HG03025 (cell line): ENCODE data around the gene AGBL1.

ENCODE experiments used
- ATAC-seq: cut with Tn5 transposase; IDR thresholded peaks from one replicate; pipeline ENCODE4 v1.9.1; 2021; ENCODE audit warnings: mild to moderate bottlenecking, moderate library complexity; ENCODE audit not compliant: unreplicated experiment, low FRiP score

Gene AGBL1

DNA sequence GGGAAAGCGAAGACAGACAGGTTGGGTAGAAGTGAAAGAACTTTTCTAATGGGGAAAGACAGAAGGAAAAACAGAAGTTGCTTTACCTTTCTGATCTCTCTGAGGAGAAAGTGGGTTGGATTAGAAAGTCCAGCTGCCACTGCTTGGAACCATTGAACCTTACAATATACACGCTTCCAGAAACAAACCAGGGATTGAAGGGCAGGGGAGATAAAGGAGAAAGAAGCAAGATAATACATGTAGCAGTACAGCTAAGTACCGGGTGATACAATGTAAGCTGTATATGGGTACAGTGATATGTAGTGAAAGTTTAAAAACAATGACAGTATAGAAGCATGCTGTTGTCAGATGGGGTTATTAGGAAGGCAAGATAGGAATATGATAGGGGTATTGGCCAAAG is 684.4 kb downstream of the AGBL1 start:
- ATAC-seq, result no peak

DNA sequence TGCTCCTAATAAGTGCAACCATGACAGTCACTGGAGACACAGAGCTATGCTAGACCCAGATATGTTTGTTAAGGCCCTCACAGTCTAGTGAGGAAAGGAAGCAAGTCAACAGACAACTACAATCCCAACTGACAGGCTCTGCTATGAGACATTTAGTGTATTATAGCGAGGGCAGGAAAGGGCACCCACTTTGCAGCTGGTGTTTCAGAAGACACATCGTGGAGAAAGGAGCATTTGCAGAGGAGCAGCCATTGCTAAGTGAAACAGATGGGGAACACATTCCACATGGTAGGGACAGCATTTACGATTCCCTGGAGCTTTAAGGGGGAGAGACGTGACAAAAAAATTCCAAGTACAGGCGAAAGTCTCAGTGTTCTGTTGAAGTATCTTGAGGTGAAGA is 685.6 kb downstream of the AGBL1 start:
- no peak for ATAC-seq

GRCh38 chr15:86772369-86773059 is 692.8 kb downstream of the AGBL1 start:
- ATAC-seq, result no peak

DNA sequence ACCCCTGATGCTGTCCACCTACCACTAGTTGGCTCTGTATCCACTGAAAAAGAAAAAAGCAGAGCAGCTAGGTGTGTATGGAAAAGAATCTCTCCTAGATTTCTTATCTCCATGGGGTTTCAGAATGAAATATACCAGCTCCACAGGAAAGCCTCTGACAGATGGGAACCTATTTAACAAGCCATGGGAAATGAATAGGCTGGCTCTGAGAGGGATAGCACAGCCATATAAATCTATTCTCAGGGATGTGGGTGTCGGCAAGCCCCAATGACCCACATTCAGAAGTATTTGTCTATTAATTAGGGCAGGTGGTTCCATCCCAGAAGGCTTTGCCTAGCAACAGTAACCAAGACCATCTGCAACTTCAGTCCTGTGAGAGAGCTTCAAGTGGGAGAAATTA is 694.1 kb downstream of the AGBL1 start:
- ATAC-seq, result no peak

DNA sequence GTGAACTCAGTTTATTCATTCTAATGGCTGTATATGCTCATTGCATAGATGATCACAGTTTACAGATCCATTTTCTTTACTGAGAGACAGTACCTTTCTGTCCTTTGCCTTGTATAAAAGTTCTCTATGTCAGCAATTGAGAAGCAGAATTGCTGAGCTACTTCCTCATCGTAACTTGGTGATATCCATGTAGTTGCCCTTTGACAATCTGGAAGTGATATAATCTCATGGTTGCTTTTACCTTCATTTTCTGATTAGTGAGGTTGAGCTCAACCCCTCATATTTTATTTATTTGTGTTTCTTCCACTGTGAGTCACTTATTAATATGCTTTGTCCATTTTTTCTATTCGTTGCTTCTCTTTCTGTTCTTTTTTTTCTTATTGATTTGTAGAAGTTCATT is 696.5 kb downstream of the AGBL1 start:
- ATAC-seq, result no peak

- ATAC-seq, result no peak
Measured at GRCh38 chr15:86796521-86796920, 716.9 kb downstream of the AGBL1 start.

GRCh38 chr15:86797135-86797534 is 717.5 kb downstream of the AGBL1 start:
- no peak for ATAC-seq

DNA sequence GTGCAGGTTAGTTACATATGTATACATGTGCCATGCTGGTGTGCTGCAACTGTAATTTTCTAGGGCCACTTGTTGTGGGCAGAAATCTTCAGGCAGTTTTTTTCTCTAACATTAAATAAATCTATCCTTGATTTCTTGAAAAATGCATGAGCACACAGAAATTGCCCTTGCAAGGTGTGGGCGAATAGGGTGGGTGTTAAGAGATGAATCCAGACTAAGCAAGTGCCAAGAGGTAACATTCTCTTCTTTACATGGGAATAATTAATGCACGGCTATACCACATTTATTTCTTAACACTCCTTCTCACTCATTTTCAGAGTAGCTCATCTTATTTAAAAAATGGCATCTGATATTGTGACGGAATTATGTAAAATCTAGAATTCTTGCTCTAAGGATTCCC is 719.6 kb downstream of the AGBL1 start:
- no peak for ATAC-seq

DNA sequence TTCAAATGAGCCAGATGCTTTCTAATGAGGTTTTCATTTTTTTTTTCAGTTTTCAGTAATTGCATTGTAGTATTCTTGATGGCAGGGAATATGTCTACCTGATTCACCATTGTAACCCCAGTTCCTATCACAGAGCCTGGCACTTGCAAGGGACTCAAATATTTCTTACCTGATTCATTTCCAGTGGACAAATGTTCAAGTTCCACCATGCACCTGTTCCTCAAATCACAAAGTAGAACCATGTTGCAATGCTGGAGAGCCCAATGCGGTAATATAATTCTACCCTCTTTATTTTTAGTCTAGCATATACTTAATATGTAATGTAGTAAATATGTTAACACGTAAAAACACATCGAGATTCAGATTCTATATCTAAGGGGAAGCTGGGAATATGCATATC is 722.6 kb downstream of the AGBL1 start:
- no peak for ATAC-seq

DNA sequence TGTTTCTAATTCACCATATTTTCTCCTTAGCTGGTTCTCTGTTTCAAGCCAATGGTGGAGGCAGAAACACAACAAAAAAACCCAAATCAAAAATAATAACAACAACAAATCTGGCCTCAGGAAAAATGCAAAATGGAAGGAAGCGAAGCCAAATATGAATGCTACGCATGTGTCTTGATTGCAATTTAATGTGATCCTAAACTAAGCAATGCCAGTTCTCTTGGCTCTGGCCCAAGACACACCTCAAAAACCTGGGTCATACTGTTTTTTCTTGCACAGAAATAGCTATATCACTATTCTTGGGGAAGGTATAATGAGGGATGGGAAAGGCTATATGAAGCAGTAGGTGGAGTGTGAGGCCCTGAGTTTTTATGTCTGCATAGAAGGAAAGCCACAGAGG is 724.7 kb downstream of the AGBL1 start:
- ATAC-seq, result no peak

- no peak for ATAC-seq
Measured at GRCh38 chr15:86810329-86810728, 730.7 kb downstream of the AGBL1 start.

DNA sequence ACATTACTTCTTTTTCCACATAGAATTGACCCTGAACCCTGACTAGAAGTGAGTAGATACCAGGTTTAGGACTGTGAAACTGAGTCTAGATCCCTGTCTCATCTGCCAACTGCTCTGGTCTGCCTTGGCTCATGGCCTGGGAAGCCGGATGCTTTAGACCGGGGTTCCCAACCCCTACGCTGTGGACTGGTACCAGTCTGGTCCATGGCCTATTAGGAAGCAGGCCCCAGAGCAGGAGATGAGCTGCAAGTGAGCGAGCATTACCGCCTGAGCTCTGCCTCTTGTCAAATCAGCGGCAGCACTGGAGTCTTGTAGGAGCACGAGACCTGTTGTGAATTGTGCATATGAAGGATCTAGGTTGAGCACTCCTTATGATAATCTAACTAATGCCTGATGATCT is 734.2 kb downstream of the AGBL1 start:
- ATAC-seq, result no peak

GRCh38 chr15:86829245-86829644 is 749.6 kb downstream of the AGBL1 start:
- ATAC-seq, result no peak

GRCh38 chr15:86830304-86830703 is 750.6 kb downstream of the AGBL1 start:
- no peak for ATAC-seq

- no peak for ATAC-seq
Measured at GRCh38 chr15:86833595-86833994, 753.9 kb downstream of the AGBL1 start.

DNA sequence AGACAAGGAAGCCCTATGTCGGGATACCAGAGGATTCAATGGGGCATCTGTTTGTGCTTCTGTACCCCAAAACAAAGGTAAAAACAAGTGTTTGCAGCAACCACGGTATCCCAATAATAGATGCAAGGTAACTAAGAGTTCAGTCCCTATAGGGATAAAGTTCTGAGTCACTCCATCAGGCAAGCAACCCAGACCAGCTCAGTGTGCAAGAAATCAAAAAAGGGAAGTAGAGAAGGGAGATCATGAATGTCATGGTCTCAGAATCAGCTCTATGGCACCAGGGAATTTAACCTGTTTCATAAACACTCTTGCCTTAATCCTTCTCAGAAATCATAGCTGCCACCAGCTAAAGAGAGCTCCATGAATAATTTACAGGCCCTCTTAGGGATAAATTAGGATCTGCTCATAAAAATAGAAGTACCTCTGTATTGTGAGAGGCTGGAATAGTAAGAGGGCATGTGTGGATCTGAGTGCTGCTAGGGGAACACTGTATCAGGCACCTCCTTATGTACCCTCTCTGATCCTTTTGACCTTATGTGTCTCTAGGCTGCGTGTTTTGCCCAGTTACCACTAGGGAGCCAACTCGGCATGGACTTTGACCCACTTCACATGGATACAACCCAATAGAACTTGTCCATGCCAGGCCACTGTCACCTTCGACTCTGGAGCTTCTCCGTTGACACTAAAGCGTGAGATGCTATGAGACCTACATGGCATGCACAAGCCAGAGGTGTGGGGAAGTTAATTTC is 754.6 kb downstream of the AGBL1 start:
- no peak for ATAC-seq

GRCh38 chr15:86837294-86838061 is 757.8 kb downstream of the AGBL1 start:
- ATAC-seq, result no peak

GRCh38 chr15:86839502-86839901 is 759.8 kb downstream of the AGBL1 start:
- no peak for ATAC-seq

DNA sequence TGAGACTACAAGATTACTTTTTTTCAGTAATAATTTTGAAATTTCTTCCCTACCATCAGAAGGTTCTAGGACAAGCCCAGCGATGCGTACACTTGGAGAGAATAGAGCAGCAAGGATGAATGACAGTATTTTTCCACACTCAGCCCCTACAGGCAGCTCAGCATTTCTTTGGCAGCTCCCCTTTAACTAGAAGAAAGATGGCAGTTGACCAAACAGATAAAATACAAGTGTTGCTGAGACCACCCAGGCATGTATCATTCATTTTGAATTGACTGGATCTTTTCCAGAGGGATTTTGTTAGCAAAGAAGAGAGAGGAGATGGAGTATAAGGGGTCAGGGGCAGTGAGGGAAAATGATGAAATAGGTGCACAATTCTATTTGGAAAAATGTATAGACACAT is 761.3 kb downstream of the AGBL1 start:
- no peak for ATAC-seq

DNA sequence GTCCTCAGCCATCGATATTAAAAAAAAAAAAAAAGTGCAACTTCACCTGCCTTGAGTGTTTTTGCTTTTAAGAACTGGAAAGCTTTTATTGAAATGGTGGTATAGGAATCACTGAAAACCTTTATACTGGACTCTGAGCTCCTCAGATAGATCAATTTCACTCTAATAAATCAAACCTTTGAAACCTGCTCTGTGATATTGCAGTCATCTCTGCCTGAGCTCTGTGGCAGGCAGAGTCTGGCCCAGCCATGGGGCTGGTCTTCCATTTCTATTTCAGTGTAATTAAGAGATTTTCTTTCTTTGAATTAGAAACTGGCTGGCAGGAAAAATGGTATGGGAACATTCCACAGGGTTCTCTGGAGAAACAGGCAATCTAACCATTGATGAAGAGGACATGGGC is 762.5 kb downstream of the AGBL1 start:
- no peak for ATAC-seq

DNA sequence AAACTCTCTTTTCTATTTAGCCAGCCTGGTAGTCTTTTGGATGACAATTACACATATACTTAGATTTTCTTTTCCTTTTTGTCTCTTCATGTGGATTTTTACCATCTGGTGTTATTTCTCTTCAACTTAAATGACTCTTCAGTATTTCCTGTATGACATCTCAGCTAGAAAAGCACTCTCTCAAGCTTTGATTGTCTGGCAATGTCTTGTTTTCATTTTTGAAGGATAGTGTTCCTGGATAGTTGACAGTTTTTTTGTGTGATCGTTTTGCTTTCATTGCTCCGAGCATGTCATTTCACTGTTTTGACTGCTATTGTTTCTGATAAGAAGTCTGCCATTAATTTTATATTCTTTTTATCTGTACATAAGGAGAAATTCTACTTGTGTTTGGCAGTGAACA is 766.4 kb downstream of the AGBL1 start:
- no peak for ATAC-seq

- no peak for ATAC-seq
Measured at GRCh38 chr15:86849136-86849535, 769.5 kb downstream of the AGBL1 start.
